Esophagus muscularis mucosa (tissue), 4 donors: Measurements from ENCODE around the gene PCNX3. TPM values are rescaled to one million over a fixed set of nuclear protein-coding genes. Genes with fewer than 3 reads are reported as not detected.

Source experiments
- DNase-seq: peaks from one replicate; pipeline ENCODE4 v3.0.0-alpha.2; 2017; ENCODE audit errors: extremely low spot score
- H3K27ac ChIP-seq, 4 donors: fragments of 200-600 bp; sonication (generic); replicated peaks in 1 of 4; 1 replicate in 3 of 4; 2 replicates in 1 of 4; pipeline ENCODE4 v1.5.1; 2016 to 2019; ENCODE audit warnings: mild to moderate bottlenecking in 1 of 4
- H3K27me3 ChIP-seq, 4 donors: fragments of 200-600 bp; sonication (generic); one replicate each; pipeline versions ENCODE4 v1.5.1 to v1.6.0; 2016 to 2019
- H3K36me3 ChIP-seq, 4 donors: fragments of 200-600 bp; sonication (generic); one replicate each; pipeline ENCODE4 v1.5.1; 2016 to 2019
- H3K4me1 ChIP-seq, 4 donors: fragments of 200-600 bp; sonication (generic); one replicate each; pipeline ENCODE4 v1.5.1; 2016 to 2019
- H3K4me3 ChIP-seq, 4 donors: fragments of 200-600 bp; sonication (generic); 1 replicate in 2 of 4; 2 replicates in 2 of 4; pipeline ENCODE4 v1.5.1; 2016 to 2019; ENCODE audit warnings: mild to moderate bottlenecking in 4 of 4, moderate library complexity in 1 of 4
- H3K9me3 ChIP-seq, 4 donors: fragments of 200-600 bp; sonication (generic); 1 replicate in 3 of 4; 2 replicates in 1 of 4; pipeline ENCODE4 v1.5.1; 2016 to 2019
- CTCF ChIP-seq, 3 experiments: fragments of 200-600 bp in 2 of 3; fragments of 450-650 bp in 1 of 3; sonication (generic) in 2 of 3; IDR thresholded peaks; one replicate each; pipeline ENCODE4 v1.5.1; 2017 to 2019; ENCODE audit warnings: antibody characterized with exemption in 3 of 3, mild to moderate bottlenecking in 2 of 3, moderate library complexity in 1 of 3
- EP300 ChIP-seq: sonication (generic); formaldehyde crosslinking; IDR thresholded peaks from one replicate; pipeline ENCODE4 v1.6.1; 2017; ENCODE audit warnings: antibody characterized with exemption
- POLR2A ChIP-seq: fragments of 450-650 bp; IDR thresholded peaks from one replicate; pipeline ENCODE4 v1.6.1; 2017; ENCODE audit warnings: antibody characterized with exemption, moderate library complexity, mild to moderate bottlenecking, low read depth
- POLR2AphosphoS5 ChIP-seq, 2 donors: sonication (generic); formaldehyde crosslinking; IDR thresholded peaks; one replicate each; pipeline ENCODE4 v1.6.1; 2017; ENCODE audit warnings: antibody characterized with exemption in 2 of 2
- WGBS: methylation state at CpG from one replicate; pipeline ENCODE4 v1.1.5; 2018; 5-methylcytosine and 5-hydroxymethylcytosine counted together
- intact Hi-C: fragments of 100-400 bp; cut with DNase I; formaldehyde crosslinking; loops from one replicate; pipeline ENCODE4 v1.15.1; 2023
- total RNA-seq, 4 donors: library from RNA; depleted of rRNA; stranded (reverse); fragments of >200 nt; gene quantifications; one replicate each; pipeline versions ENCODE4 v1.1.0 to v1.2.1, GENCODE V29; 2016

Gene PCNX3
- total RNA-seq, 4 donors from 2014 or later: 21.4 to 43.1 (median 27.1) TPM

- Histone ChIP-seq H3K27me3 (no peaks in the 10 kb centered on the region), H3K4me3 (peak overlapping the region; percentile 72 to 96 (median 80)), H3K27ac (peak overlapping the region; percentile 87 to 97 (median 96)), H3K4me1 (peaks cover 60 to 84% (median 79%) of the 10 kb centered on the region in 4 donors), H3K36me3 (peaks cover 11 to 54% (median 44%) of the 10 kb centered on the region in 4 donors), H3K9me3 (no peaks in the 10 kb centered on the region)
- intact Hi-C loops: no loop called here
- TF ChIP-seq EP300 (no peak), POLR2A (no peak), POLR2AphosphoS5 (IDR thresholded peaks at IDR 0.05) (no peak), CTCF (IDR thresholded peaks at IDR 0.05) (no peak)
- WGBS: 63% methylated on average over 4 of the region's 6 CpGs
- DNase-seq: no peak
These were observed 5.2 kb upstream of the PCNX3 start for GRCh38 chr11:65610404-65610803.

GRCh38 chr11:65611028-65611757, 4.4 kb upstream of the PCNX3 start:
- no peak for DNase-seq
- WGBS: 52% methylated on average over 7 of the region's 10 CpGs
- Histone ChIP-seq H3K27me3 (no peaks in the 10 kb centered on the region), H3K36me3 (peaks cover 5 to 46% (median 37%) of the 10 kb centered on the region in 4 donors), H3K4me3 (peak overlapping the region; percentile 72 to 96 (median 80)), H3K27ac (peak overlapping the region; percentile 87 to 97 (median 96)), H3K9me3 (no peaks in the 10 kb centered on the region), H3K4me1 (peaks cover 60 to 81% (median 77%) of the 10 kb centered on the region in 4 donors)
- intact Hi-C loops: no loop called here
- TF ChIP-seq EP300 (no peak), POLR2AphosphoS5 (IDR thresholded peaks at IDR 0.05) (peak in 1 of 2 donors; percentile 28), POLR2A (no peak)

GRCh38 chr11:65611758-65612603, 3.6 kb upstream of the PCNX3 start:
- intact Hi-C loops: no loop called here
- Histone ChIP-seq H3K4me3 (peak overlapping the region; percentile 72 to 96 (median 80)), H3K27me3 (no peaks in the 10 kb centered on the region), H3K9me3 (no peaks in the 10 kb centered on the region), H3K36me3 (peaks cover 5 to 45% (median 37%) of the 10 kb centered on the region in 4 donors), H3K27ac (peak overlapping the region; percentile 87 to 97 (median 96)), H3K4me1 (peaks cover 63 to 81% (median 77%) of the 10 kb centered on the region in 4 donors)
- DNase-seq: no peak
- no peak for TF ChIP-seq POLR2A
- TF ChIP-seq CTCF (IDR thresholded peaks at IDR 0.05): no peak
- no peak for TF ChIP-seq EP300
- TF ChIP-seq POLR2AphosphoS5 (IDR thresholded peaks at IDR 0.05): no peak
- WGBS: 68% methylated on average over 12 of the region's 12 CpGs

- no peak for DNase-seq
- peaks cover 64 to 81% (median 78%) of the 10 kb centered on the region in 4 donors for H3K4me1 ChIP-seq
- H3K36me3 ChIP-seq: peaks cover 10 to 47% (median 41%) of the 10 kb centered on the region in 4 donors
- peak overlapping the region; percentile 87 to 97 (median 96) for H3K27ac ChIP-seq
- H3K4me3 ChIP-seq: peak overlapping the region; percentile 72 to 96 (median 80)
- 43% methylated on average over 1 of the region's 7 CpGs for WGBS
- TF ChIP-seq EP300 (no peak), POLR2A (no peak), POLR2AphosphoS5 (IDR thresholded peaks at IDR 0.05) (no peak), CTCF (IDR thresholded peaks at IDR 0.05) (no peak)
- intact Hi-C loops: no loop called here
- no peaks in the 10 kb centered on the region for H3K27me3 ChIP-seq
- no peaks in the 10 kb centered on the region for H3K9me3 ChIP-seq
These were observed 2.9 kb upstream of the PCNX3 start for GRCh38 chr11:65612691-65613090.
